PFSK-1 (cell line): ENCODE data around the gene SEMA3A.

Source experiments
- FOXP2 ChIP-seq: optimal IDR thresholded peaks from 2 replicates; pipeline ENCODE3; 2011; ENCODE audit warnings: borderline replicate concordance, control low read depth, inconsistent platforms; ENCODE audit not compliant: insufficient read depth; ENCODE audit errors: extremely low read length, extremely low read depth
- POLR2AphosphoS5 ChIP-seq: IDR thresholded peaks from 2 replicates; pipeline ENCODE4 v1.6.1; 2012; ENCODE audit warnings: low read depth, mild to moderate bottlenecking, control low read depth, low read length, moderate library complexity
- REST ChIP-seq, 2 experiments: IDR thresholded peaks; 2 replicates each; pipeline versions ENCODE4 v1.6.1 to v1.8.0; 2011 to 2012; ENCODE audit warnings: low read depth in 2 of 2, low read length in 2 of 2, control low read depth in 1 of 2, inconsistent platforms in 1 of 2, mild to moderate bottlenecking in 1 of 2, moderate library complexity in 1 of 2; ENCODE audit not compliant: insufficient read depth in 1 of 2
- SIN3A ChIP-seq: IDR thresholded peaks from 2 replicates; pipeline ENCODE4 v1.6.1; 2012; ENCODE audit warnings: mild to moderate bottlenecking, low read length, moderate library complexity, borderline replicate concordance; ENCODE audit not compliant: insufficient read depth
- TAF1 ChIP-seq: IDR thresholded peaks from 2 replicates; pipeline ENCODE4 v1.6.1; 2012; ENCODE audit warnings: low read length, control low read depth, borderline replicate concordance; ENCODE audit not compliant: insufficient read depth

SEMA3A gene

GRCh38 chr7:84139986-84140729 is 54.4 kb downstream of the SEMA3A start:
- TF ChIP-seq POLR2AphosphoS5 (no peak), SIN3A (no peak), TAF1 (no peak), FOXP2 (no peak), REST (IDR thresholded peaks at IDR 0.05; ENCODE audit: insufficient read depth in 1 of 2, low read depth in 2 of 2, low read length in 2 of 2) (no peak)

- no peak for TF ChIP-seq FOXP2
- no peak for TF ChIP-seq SIN3A
- TF ChIP-seq POLR2AphosphoS5: no peak
- no peak for TF ChIP-seq REST (IDR thresholded peaks at IDR 0.05; ENCODE audit: insufficient read depth in 1 of 2, low read depth in 2 of 2, low read length in 2 of 2)
- no peak for TF ChIP-seq TAF1
These were observed 56.2 kb downstream of the SEMA3A start for GRCh38 chr7:84138411-84138810.

GRCh38 chr7:84137812-84138211 is 56.8 kb downstream of the SEMA3A start:
- no peak for TF ChIP-seq REST (IDR thresholded peaks at IDR 0.05; ENCODE audit: insufficient read depth in 1 of 2, low read depth in 2 of 2, low read length in 2 of 2)
- no peak for TF ChIP-seq POLR2AphosphoS5
- TF ChIP-seq TAF1: no peak
- TF ChIP-seq SIN3A: no peak
- TF ChIP-seq FOXP2: no peak

GRCh38 chr7:84136809-84137208 is 57.8 kb downstream of the SEMA3A start:
- no peak for TF ChIP-seq TAF1
- TF ChIP-seq SIN3A: no peak
- TF ChIP-seq FOXP2: no peak
- no peak for TF ChIP-seq POLR2AphosphoS5
- no peak for TF ChIP-seq REST (IDR thresholded peaks at IDR 0.05; ENCODE audit: insufficient read depth in 1 of 2, low read depth in 2 of 2, low read length in 2 of 2)

GRCh38 chr7:84136336-84136735 is 58.3 kb downstream of the SEMA3A start:
- TF ChIP-seq FOXP2: no peak
- no peak for TF ChIP-seq SIN3A
- no peak for TF ChIP-seq REST (IDR thresholded peaks at IDR 0.05; ENCODE audit: insufficient read depth in 1 of 2, low read depth in 2 of 2, low read length in 2 of 2)
- TF ChIP-seq TAF1: no peak
- no peak for TF ChIP-seq POLR2AphosphoS5
